AG09319 (cell line): ENCODE results near the gene CLDN8.

Experiments
- DNase-seq: peaks from one replicate; pipeline ENCODE4 v3.0.0-alpha.2; 2010; ENCODE audit warnings: low read depth; ENCODE audit errors: extremely low read depth
- TF ChIP-seq, protein P1 (sequence below): IDR thresholded peaks from 2 replicates; pipeline ENCODE4 v1.5.1; 2011; ENCODE audit warnings: low read depth, mild to moderate bottlenecking, inconsistent platforms, low read length, moderate library complexity

Gene CLDN8

DNA sequence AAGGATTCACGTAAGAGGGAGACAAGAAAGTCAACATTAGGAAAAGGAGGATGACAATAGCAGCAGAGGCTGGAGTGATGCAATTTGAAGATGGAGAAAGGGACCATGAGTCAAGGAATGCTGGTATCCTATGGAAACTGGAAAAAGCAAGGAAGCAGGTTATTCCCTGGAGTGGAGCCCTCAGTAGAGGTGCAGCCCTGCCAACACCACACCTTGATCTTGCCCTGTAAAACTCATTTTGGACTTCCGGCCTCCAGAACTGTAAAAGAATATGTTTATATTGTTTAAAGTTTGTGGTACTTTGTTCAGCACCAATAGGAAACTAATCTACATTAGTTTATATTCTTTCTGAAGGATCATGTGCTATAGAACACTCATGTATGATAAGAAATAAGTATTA is 29.7 kb downstream of the CLDN8 start:
- TF ChIP-seq, protein P1, sequence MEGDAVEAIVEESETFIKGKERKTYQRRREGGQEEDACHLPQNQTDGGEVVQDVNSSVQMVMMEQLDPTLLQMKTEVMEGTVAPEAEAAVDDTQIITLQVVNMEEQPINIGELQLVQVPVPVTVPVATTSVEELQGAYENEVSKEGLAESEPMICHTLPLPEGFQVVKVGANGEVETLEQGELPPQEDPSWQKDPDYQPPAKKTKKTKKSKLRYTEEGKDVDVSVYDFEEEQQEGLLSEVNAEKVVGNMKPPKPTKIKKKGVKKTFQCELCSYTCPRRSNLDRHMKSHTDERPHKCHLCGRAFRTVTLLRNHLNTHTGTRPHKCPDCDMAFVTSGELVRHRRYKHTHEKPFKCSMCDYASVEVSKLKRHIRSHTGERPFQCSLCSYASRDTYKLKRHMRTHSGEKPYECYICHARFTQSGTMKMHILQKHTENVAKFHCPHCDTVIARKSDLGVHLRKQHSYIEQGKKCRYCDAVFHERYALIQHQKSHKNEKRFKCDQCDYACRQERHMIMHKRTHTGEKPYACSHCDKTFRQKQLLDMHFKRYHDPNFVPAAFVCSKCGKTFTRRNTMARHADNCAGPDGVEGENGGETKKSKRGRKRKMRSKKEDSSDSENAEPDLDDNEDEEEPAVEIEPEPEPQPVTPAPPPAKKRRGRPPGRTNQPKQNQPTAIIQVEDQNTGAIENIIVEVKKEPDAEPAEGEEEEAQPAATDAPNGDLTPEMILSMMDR = no peak
- no peak for DNase-seq

DNA sequence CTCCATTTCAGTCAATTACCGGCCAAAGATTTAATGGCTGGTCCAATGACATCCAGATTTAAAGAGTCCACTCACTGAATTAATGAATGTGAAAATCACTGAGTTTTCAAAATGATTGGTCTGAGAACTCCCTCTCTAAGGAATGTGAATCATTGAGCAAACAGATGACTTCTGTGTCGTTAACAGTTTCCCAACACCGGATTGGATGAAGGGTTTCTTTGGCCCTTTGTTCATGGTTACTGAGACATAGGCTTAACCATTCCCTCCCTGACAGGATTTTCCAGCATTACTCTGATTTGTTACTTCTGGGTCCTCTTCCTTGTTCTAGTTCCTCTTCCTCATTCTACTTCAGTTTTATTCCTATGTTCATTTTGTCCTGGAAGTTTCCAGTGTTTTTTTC is 47.8 kb downstream of the CLDN8 start:
- TF ChIP-seq, protein P1 = no peak
- no peak for DNase-seq

DNA sequence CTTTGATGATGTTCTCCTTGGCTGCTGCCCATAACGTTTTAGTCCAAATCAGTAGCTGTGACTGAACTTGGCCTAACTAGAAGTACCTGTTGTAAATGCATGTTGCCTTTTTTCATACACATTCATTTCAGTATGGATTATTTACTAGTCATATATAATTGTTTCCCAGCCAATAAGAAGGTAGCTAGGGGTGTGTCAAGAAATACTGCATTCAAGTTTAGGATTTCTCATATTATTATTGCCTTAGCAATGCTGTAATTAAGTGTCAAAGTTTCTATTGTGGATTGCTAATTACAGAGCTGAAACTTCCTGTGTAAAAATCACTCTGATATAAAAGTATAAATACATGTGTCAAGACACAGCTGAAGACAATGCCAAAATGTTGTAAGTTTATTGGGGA is 49.2 kb downstream of the CLDN8 start, which contains the start of gene CLDN17:
TSS of gene CLDN17 (minus strand) at position 101 of the 400 bp plus-strand sequence. CDS start 188 bp downstream, outside the sequence.
- TF ChIP-seq, protein P1 = no peak

DNA sequence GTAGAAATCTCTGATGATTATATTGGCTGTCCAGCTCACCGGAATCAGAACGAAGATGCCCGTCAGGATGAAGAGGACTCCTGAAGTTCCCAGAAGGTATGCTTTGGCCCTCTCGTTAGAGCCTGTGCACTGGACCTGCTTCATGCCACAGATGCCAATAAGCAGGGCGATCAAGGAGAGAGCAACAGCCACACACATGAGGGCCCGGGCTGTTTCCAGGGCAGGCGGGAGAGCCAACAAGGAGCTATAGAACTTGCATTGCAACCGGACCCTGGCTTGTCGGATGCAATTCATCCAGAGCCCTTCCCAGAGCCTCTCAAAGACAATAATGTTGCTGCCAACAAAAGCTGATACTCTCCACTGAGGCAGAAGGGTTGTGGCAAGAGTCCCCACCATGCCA is 49.7 kb downstream of the CLDN8 start:
- TF ChIP-seq, protein P1 = no peak
- no peak for DNase-seq

More for the DNA sequence above, 49.2 kb downstream of the CLDN8 start, which contains the start of gene CLDN17:
- DNase-seq = no peak

DNA sequence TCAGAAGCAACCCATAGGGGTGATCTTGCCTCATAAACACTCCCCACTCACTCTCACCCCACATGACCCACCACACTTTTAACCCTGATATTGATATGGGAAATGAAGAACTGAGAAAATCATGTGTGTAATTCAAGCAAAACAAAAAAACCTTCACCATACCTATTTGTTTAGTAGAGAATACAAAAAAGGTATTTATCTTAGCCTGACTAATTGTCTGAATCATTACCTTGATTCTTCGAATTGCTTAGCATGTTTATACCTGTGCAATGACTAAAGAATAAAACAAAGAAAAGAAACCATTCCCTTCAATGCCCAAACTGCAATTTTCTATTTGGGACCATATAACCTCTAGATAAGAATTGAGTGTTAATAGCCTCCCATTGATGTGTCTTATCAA is 51.1 kb downstream of the CLDN8 start:
- TF ChIP-seq, protein P1 = no peak
- DNase-seq = no peak
